Activated CD4-positive, alpha-beta T cell treated with anti-CD3 and anti-CD28 coated beads, Interleukin-10, Interleukin-2, amounts not matched to agents 100 ng/mL and 50 ng/mL, durations not matched to agents 16 hours and 8 hours (primary cell): ENCODE results near the gene LRRC3C.

ENCODE experiments used
- DNase-seq: peaks from one replicate; pipeline ENCODE4 v3.0.0-alpha.2; 2020

LRRC3C gene

DNA sequence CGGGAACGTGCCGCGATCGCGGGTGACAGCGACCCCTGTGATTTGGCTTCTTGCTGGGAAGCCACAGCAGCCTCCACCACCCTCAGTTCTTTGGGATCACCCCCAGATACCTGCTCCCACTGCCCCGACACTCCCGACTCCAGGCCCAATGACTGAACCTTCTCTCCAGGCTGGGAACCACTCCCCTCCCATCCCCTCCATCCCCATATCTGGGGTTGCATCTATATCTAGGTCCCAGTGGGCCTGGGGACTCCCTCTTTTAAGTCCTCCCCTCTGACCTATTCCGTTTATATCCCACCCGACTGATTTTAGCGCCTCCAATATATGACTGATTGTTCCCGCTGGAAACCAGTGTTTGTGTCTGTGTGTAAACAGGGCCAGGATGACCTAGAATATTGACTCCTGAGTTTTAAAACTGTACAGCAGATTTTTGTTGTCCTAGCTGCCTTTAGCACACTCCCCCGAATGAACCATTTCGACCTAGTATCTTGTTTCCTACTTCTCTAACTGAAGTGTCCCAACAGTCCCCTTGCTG lies 53.7 kb downstream of the LRRC3C start:
- DNase-seq: no peak

DNA sequence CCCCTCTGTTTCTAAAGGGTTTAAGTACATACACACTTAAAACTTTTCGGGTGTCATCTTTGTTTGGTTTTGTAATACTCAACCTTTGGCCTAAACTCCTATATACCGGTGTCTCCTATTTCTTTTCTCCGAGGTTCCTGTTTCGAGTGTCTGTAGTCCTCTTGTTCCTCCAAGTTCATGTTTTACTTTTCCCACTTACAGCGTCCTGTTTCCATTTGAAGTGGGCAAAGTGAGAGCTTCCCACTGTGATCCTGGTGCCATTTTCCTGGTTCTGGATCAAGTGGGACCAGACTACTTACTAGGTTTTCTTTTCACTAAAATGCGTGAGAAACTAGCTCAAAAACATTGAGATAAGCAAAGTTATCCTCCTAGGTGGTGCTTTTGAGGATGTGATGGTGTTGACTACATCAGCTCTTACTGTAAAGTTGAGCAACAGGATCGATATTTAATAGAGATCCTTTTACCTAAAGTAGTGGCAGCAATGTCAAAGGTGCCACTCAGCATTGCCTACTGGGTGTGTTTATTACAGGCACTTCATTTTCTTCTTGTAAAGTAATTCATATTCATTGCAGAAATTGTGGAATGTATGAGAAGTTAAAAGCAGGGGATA lies 54.3 kb downstream of the LRRC3C start:
- DNase-seq: no peak

DNA sequence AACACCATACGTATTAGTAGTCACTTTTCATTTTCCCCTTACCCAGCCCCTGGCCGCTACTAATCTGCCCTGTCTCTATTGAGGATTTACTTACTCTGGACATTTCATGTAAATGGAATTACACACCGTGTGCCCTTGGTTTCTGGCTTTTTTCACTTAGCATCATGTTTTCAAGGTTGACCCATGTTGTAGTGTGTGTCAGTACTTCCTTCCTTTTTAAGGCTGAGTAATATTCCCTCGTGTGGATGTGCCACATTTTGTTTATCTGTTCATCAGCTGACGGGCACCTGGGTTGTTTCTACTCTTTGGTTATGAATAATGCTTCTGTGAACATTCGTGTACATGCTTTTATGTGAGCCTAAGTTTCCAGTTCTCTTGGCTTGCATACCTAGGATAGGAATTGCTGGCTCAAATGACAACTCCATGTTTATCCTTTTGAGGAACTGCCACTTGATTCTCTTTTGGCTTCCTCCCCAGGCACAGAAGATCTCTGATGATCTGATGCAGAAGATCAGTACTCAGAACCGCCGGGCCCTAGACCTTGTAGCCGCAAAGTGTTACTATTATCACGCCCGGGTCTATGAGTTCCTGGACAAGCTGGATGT lies 60.8 kb downstream of the LRRC3C start:
- peak; percentile 14 for DNase-seq

DNA sequence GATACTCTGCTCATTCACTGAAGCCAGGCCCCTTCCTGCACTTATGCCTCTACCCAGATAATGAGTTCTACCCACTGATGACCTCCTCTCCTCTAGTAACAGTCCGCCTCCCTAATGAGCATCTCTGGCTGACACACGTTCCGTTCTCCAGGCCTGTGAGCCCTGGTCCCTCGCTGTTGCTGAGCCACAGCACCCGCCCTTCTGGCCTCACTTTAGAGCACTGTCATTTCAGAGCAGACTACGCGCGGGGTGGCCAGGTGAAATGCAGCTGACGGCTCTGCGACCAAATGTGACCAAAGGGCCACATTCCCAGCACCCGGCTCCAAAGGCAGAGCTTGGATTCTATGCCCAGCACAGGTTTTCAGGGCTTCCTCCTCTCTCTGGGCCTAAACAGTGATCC lies 66.9 kb downstream of the LRRC3C start:
- DNase-seq: no peak
